ENCODE data around the gene SUSD1.

GRCh38 chr9:112006361-112007020 is 168.6 kb downstream of the SUSD1 start:
- TF ChIP-seq CTCF (IDR thresholded peaks at IDR 0.05): no peak
- TF ChIP-seq POLR2A (IDR thresholded peaks at IDR 0.05): no peak

Measured in upper lobe of left lung (tissue), 4 donors.